ENCODE results near the gene NID2.
A peak's percentile ranks its signal among the peaks of the same experiment; 100 is the strongest.

NID2 gene

DNA sequence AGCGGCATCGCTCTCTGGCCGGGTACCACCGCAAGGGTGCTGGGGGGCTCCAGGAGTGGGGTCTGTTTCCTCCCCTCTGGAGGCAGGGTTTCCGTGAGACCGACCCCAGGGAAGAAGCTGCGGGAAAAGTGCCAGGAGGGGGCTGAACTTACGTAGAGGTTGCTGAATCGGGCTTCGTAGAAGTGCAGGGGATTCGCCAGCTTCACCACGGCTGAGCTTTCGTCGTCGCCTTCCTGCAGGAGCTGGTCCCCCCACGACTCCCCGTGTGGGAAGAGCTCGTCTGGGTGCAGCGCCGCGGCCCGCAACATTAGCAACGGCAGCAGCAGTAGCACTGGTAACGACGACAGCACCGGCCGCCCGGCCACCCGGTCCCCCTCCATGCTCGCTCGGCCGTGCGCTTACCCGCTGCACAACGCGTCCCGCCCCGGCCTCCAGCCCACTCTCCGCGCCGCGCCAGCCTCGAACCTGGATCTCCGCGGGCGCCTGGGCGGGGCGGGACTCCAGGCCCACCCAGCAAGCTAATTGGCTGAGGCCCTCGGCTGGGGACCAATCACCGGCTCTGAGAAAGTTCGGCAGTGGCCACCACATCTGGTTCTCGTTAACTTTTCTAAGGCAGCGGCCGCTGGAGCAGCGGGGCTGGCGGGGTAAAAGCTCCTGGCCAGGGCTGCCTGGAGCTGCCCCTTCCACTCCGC lies at the start of gene NID2:
Gene NID2 (minus strand): TSS at position 445 of the 692 bp plus-strand sequence. CDS start 65 bp downstream, at position 380.
- Mint-ChIP-seq H3K27me3 (ENCODE audit: low read depth) (peaks cover 74% of the 10 kb centered on the region), H3K27ac (no peak within 1 kb of the TSS), H3K4me1 (ENCODE audit: low read depth) (peaks cover 11% of the 10 kb centered on the region), H3K9me3 (no peaks in the 10 kb centered on the region), H3K36me3 (ENCODE audit: low read depth) (peaks cover 1% of the 10 kb centered on the region), H3K4me3 (peak within 1 kb of the TSS; percentile 52)

- H3K36me3 Mint-ChIP-seq (ENCODE audit: low read depth) = no peaks in the 10 kb centered on the region
- no peak overlapping the region for H3K4me3 Mint-ChIP-seq
- H3K27me3 Mint-ChIP-seq (ENCODE audit: low read depth) = peaks cover 10% of the 10 kb centered on the region
- no peak overlapping the region for H3K27ac Mint-ChIP-seq
- H3K9me3 Mint-ChIP-seq = no peaks in the 10 kb centered on the region
- no peaks in the 10 kb centered on the region for H3K4me1 Mint-ChIP-seq (ENCODE audit: low read depth)
These were observed 48.4 kb upstream of the NID2 start for GRCh38 chr14:52117111-52117832.

- Mint-ChIP-seq H3K4me3 (no peak overlapping the region), H3K36me3 (ENCODE audit: low read depth) (no peaks in the 10 kb centered on the region), H3K27ac (no peak overlapping the region), H3K9me3 (no peaks in the 10 kb centered on the region), H3K27me3 (ENCODE audit: low read depth) (peaks cover 10% of the 10 kb centered on the region), H3K4me1 (ENCODE audit: low read depth) (no peaks in the 10 kb centered on the region)
These were observed 46.4 kb upstream of the NID2 start for GRCh38 chr14:52115286-52115685.

DNA sequence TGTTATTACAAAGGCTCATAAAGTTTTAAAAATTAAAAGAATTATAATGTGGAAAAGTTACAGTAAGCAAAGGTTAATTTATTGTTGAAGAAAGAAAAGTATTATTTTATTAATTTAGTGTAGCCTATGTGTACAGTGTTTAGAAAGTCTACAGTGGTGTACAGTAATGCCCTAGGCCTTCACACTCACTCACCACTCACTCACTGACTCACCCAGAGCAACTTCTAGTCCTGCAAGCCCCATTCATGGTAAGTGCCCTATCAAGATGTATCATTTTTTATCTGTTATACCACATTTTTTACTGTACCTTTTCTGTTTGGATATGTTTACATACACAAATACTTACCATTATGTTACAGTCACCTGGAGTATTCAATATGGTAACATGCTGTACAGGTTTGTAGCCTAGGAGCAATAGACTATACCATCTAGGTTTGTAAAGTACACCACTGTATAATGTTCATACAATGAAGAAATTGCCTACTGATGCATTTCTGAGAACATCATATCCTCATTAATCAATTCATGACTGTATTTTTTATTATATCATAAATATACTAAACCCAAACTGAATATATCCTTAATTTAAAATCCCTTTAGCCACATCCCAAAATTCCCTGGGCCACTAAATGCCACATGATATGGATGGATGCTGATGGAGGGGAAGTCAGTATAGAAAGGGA lies 43.6 kb upstream of the NID2 start:
- Mint-ChIP-seq H3K36me3 (ENCODE audit: low read depth) (no peaks in the 10 kb centered on the region), H3K27me3 (ENCODE audit: low read depth) (peaks cover 7% of the 10 kb centered on the region), H3K27ac (no peak overlapping the region)

GRCh38 chr14:52111583-52111982 lies 42.7 kb upstream of the NID2 start:
- Mint-ChIP-seq H3K36me3 (ENCODE audit: low read depth) (no peaks in the 10 kb centered on the region), H3K4me3 (no peak overlapping the region), H3K4me1 (ENCODE audit: low read depth) (no peaks in the 10 kb centered on the region), H3K27ac (no peak overlapping the region), H3K9me3 (no peaks in the 10 kb centered on the region), H3K27me3 (ENCODE audit: low read depth) (peaks cover 4% of the 10 kb centered on the region)

More for the DNA sequence above, 43.6 kb upstream of the NID2 start:
- no peak overlapping the region for H3K4me3 Mint-ChIP-seq
- H3K9me3 Mint-ChIP-seq = no peaks in the 10 kb centered on the region
- H3K4me1 Mint-ChIP-seq (ENCODE audit: low read depth) = no peaks in the 10 kb centered on the region

DNA sequence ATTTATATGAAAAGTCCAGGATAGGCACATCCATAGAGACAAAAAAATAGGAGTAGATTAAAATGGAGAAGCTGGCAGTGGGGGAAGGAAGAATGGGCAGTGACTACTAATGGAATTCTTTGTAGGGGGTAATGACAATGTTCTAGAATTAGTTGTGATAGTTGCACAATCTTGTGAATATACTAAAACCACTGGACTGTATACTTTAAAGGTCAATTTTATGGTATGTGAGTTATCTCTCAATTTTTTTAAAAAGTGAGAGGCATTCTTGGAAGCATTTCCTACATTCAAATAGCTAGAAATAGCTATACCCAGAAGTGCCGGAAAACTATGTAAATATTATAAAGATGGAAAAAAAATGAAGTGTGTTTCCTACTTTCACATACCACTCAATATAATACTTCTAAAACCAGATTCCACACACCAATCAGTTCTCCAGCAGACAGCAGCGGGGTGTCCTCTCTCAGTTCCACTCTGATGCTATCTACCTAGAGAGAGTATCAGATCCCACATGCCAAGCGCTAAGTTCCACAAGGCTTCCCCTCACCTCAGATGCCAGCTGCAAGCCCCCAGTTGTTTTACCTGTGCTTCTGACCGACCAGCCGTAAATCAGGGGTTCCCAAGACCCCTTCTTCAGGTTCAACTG lies 41.7 kb upstream of the NID2 start:
- Mint-ChIP-seq H3K27ac (no peak overlapping the region), H3K27me3 (ENCODE audit: low read depth) (peaks cover 8% of the 10 kb centered on the region), H3K36me3 (ENCODE audit: low read depth) (no peaks in the 10 kb centered on the region), H3K4me3 (no peak overlapping the region), H3K9me3 (no peaks in the 10 kb centered on the region), H3K4me1 (ENCODE audit: low read depth) (no peaks in the 10 kb centered on the region)

GRCh38 chr14:52108823-52109222 lies 40.0 kb upstream of the NID2 start:
- Mint-ChIP-seq H3K4me1 (ENCODE audit: low read depth) (no peaks in the 10 kb centered on the region), H3K9me3 (no peaks in the 10 kb centered on the region), H3K27ac (no peak overlapping the region), H3K36me3 (ENCODE audit: low read depth) (no peaks in the 10 kb centered on the region), H3K4me3 (no peak overlapping the region), H3K27me3 (ENCODE audit: low read depth) (peaks cover 8% of the 10 kb centered on the region)

GRCh38 chr14:52106840-52107239 lies 38.0 kb upstream of the NID2 start:
- Mint-ChIP-seq H3K27me3 (ENCODE audit: low read depth) (peaks cover 8% of the 10 kb centered on the region), H3K27ac (no peak overlapping the region), H3K9me3 (no peaks in the 10 kb centered on the region), H3K36me3 (ENCODE audit: low read depth) (no peaks in the 10 kb centered on the region), H3K4me1 (ENCODE audit: low read depth) (no peaks in the 10 kb centered on the region), H3K4me3 (no peak overlapping the region)

DNA sequence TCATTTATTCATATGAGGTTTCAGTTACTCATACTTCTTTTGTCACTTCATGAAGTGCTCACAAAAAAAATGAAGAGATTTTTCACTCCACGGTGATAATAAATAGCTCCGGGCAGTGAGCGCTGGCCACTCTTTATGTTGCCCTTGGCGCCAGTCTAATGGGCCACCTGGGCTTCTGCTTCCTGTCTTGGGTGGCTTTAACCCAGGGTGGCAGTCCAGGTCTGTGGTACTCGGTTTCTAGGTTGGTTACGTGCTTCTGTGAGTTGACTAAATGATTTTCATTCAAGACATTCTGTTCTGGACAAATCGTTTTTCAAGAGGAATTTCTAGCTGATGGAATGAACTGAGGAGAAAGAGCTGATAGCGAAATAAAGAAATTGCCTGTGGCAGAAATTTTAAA lies 34.6 kb upstream of the NID2 start:
- Mint-ChIP-seq H3K4me3 (no peak overlapping the region), H3K27ac (no peak overlapping the region), H3K27me3 (ENCODE audit: low read depth) (peaks cover 8% of the 10 kb centered on the region), H3K36me3 (ENCODE audit: low read depth) (no peaks in the 10 kb centered on the region), H3K9me3 (no peaks in the 10 kb centered on the region), H3K4me1 (ENCODE audit: low read depth) (no peaks in the 10 kb centered on the region)

GRCh38 chr14:52095794-52096193 lies 26.9 kb upstream of the NID2 start:
- Mint-ChIP-seq H3K9me3 (no peaks in the 10 kb centered on the region), H3K36me3 (ENCODE audit: low read depth) (no peaks in the 10 kb centered on the region), H3K4me3 (no peak overlapping the region), H3K27ac (no peak overlapping the region), H3K4me1 (ENCODE audit: low read depth) (no peaks in the 10 kb centered on the region), H3K27me3 (ENCODE audit: low read depth) (peaks cover 14% of the 10 kb centered on the region)

- Mint-ChIP-seq H3K27me3 (ENCODE audit: low read depth) (peaks cover 16% of the 10 kb centered on the region), H3K36me3 (ENCODE audit: low read depth) (no peaks in the 10 kb centered on the region), H3K4me3 (no peak overlapping the region), H3K27ac (no peak overlapping the region), H3K4me1 (ENCODE audit: low read depth) (no peaks in the 10 kb centered on the region), H3K9me3 (no peaks in the 10 kb centered on the region)
These were observed 26.5 kb upstream of the NID2 start for GRCh38 chr14:52095336-52095735.

DNA sequence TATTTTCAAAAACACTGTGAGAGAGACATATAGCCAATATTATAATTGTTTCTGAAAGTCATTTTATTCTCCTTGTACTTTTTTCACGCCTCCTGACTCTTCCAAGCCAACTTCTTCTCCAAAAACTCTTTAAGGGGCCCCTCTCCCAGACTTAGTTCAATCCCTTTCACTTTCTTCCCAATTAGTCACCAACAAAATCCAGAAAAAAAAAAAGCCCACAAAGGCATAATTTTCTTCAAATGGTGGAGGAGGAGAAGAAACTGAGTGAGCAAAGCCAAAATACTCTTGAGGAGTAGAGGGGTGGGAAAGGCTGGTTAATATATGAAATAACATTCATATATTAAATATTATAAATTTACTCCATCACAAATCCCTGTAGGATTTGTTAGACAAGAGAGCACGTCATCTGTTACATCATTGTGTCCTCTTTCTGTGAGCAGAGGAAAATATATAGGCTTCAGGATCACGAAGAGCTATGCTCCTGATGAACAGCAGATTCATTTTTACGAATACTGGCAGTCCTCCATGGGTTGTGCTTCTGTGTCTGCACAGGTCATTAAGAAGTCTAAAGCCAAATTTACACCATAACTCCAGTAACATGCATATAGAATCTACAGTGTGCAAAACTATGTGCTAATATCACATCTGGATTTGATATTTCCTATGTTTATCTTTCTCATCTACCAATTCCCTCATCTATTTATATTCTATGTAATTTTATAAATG lies 25.9 kb upstream of the NID2 start:
- Mint-ChIP-seq H3K27me3 (ENCODE audit: low read depth) (peaks cover 22% of the 10 kb centered on the region), H3K27ac (no peak overlapping the region), H3K4me1 (ENCODE audit: low read depth) (no peaks in the 10 kb centered on the region), H3K36me3 (ENCODE audit: low read depth) (no peaks in the 10 kb centered on the region), H3K9me3 (no peaks in the 10 kb centered on the region), H3K4me3 (no peak overlapping the region)

- Mint-ChIP-seq H3K27ac (no peak overlapping the region), H3K4me1 (ENCODE audit: low read depth) (no peaks in the 10 kb centered on the region), H3K36me3 (ENCODE audit: low read depth) (no peaks in the 10 kb centered on the region), H3K4me3 (no peak overlapping the region), H3K27me3 (ENCODE audit: low read depth) (peaks cover 26% of the 10 kb centered on the region), H3K9me3 (no peaks in the 10 kb centered on the region)
These were observed 23.1 kb upstream of the NID2 start for GRCh38 chr14:52091928-52092327.

DNA sequence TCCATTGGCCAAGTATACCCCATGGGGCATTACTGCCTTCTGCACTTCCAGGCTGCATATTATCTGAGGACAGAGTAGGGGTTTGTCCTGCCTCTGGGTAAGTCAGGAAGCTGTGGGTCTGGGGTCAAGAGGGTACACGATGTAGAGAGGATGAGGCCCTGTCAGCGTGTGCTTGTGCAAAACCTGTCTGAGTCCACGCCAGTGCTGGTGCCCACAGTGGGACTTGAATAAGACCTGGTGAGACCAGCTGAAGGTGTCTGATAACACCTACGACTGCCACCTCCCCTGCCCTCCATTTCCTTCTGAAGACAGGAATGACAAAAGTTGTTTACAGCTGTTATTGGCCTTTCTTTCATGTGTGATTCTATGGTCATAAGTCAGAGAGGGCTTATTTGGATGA lies 22.1 kb upstream of the NID2 start:
- Mint-ChIP-seq H3K27ac (no peak overlapping the region), H3K4me1 (ENCODE audit: low read depth) (no peaks in the 10 kb centered on the region), H3K4me3 (no peak overlapping the region), H3K27me3 (ENCODE audit: low read depth) (peaks cover 22% of the 10 kb centered on the region), H3K36me3 (ENCODE audit: low read depth) (no peaks in the 10 kb centered on the region), H3K9me3 (no peaks in the 10 kb centered on the region)
